ENCODE results near the gene TENM3.

GRCh38 chr4:182847576-182848450 lies 604.6 kb downstream of the TENM3 start:
- TF ChIP-seq CTCF (IDR thresholded peaks at IDR 0.05) = no peak
- TF ChIP-seq POLR2A (IDR thresholded peaks at IDR 0.05) = no peak

Measured in testis (tissue), 2 donors.